ENCODE results near the gene SLC12A7.
A peak's percentile ranks its signal among the peaks of the same experiment; 100 is the strongest.

Gene SLC12A7

DNA sequence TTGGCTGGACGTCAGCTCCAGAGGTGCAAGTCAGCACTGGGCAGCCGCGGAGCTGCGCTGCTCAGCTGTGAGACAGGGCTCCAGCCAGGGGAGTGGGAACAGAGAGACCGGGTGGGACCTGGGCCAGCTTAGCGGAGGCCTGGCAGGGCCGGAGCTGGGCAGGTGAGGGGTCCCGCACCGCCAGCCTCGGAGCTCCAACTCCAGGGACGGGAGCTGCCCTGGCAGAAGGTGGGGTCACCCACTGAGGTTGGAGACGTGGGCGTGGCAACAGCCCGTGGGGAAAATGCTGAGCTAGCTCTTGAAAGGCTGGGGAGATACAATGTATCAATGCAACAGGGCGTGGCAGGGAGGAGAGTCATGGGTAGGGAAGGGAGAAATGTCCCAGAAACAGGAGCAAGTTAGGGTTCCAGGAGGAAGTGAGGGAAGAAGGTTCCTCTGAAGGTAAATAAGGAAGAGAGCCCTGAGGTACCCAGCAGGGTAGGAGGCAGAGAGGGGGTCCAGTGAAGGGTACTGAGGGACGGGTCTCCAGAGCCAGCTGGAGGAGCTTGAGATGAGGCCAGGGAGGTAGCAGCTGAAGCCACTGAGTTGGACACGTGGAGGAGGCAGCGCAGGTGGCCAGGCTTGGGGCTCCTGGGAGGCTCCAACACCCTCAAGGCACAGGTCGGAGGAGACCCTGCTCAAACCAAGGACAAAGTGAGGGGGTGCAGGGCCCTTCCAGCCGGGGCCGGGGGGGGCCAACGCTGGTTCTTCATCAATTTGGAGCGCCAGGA, 104.0 kb downstream of the SLC12A7 start (continued):
- TF ChIP-seq, protein P1, sequence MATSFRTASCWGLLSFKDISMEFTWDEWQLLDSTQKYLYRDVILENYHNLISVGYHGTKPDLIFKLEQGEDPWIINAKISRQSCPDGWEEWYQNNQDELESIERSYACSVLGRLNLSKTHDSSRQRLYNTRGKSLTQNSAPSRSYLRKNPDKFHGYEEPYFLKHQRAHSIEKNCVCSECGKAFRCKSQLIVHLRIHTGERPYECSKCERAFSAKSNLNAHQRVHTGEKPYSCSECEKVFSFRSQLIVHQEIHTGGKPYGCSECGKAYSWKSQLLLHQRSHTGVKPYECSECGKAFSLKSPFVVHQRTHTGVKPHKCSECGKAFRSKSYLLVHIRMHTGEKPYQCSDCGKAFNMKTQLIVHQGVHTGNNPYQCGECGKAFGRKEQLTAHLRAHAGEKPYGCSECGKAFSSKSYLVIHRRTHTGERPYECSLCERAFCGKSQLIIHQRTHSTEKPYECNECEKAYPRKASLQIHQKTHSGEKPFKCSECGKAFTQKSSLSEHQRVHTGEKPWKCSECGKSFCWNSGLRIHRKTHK (tag by site-specific recombination; IDR thresholded peaks at IDR 0.05), result no peak
- TF ChIP-seq ZNF416 (tag by site-specific recombination; IDR thresholded peaks at IDR 0.05), result no peak
- peak; percentile 70 for TF ChIP-seq KLF9 (tag by site-specific recombination; IDR thresholded peaks at IDR 0.05; ENCODE audit: low read depth)
- TF ChIP-seq, protein P2, sequence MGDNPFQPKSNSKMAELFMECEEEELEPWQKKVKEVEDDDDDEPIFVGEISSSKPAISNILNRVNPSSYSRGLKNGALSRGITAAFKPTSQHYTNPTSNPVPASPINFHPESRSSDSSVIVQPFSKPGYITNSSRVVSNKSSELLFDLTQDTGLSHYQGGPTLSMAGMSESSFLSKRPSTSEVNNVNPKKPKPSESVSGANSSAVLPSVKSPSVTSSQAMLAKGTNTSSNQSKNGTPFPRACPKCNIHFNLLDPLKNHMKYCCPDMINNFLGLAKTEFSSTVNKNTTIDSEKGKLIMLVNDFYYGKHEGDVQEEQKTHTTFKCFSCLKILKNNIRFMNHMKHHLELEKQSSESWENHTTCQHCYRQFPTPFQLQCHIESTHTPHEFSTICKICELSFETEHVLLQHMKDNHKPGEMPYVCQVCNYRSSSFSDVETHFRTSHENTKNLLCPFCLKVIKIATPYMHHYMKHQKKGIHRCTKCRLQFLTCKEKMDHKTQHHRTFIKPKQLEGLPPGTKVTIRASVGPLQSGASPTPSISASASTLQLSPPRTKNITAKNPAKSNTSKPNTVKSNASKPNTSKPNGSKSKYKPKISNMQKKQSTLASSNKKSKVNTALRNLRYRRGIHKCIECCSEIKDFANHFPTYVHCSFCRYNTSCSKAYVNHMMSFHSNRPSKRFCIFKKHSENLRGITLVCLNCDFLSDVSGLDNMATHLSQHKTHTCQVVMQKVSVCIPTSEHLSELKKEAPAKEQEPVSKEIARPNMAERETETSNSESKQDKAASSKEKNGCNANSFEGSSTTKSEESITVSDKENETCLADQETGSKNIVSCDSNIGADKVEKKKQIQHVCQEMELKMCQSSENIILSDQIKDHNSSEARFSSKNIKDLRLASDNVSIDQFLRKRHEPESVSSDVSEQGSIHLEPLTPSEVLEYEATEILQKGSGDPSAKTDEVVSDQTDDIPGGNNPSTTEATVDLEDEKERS (tag by site-specific recombination; IDR thresholded peaks at IDR 0.05), result no peak
- peak; percentile 75; the same call in 1 of the 2 replicates for TF ChIP-seq KLF7 (tag by site-specific recombination; IDR thresholded peaks at IDR 0.05; ENCODE audit: borderline replicate concordance)
- TF ChIP-seq, protein P3, sequence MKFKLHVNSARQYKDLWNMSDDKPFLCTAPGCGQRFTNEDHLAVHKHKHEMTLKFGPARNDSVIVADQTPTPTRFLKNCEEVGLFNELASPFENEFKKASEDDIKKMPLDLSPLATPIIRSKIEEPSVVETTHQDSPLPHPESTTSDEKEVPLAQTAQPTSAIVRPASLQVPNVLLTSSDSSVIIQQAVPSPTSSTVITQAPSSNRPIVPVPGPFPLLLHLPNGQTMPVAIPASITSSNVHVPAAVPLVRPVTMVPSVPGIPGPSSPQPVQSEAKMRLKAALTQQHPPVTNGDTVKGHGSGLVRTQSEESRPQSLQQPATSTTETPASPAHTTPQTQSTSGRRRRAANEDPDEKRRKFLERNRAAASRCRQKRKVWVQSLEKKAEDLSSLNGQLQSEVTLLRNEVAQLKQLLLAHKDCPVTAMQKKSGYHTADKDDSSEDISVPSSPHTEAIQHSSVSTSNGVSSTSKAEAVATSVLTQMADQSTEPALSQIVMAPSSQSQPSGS (tag by site-specific recombination; IDR thresholded peaks at IDR 0.05; ENCODE audit: low read depth), result no peak
- TF ChIP-seq, protein P4, sequence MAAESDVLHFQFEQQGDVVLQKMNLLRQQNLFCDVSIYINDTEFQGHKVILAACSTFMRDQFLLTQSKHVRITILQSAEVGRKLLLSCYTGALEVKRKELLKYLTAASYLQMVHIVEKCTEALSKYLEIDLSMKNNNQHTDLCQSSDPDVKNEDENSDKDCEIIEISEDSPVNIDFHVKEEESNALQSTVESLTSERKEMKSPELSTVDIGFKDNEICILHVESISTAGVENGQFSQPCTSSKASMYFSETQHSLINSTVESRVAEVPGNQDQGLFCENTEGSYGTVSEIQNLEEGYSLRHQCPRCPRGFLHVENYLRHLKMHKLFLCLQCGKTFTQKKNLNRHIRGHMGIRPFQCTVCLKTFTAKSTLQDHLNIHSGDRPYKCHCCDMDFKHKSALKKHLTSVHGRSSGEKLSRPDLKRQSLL (tag by site-specific recombination; IDR thresholded peaks at IDR 0.05), result no peak
- 0 out of 2 replicates have a peak, but pooled peaks have one; percentile 19 for TF ChIP-seq ZNF366 (tag by site-specific recombination; conservative IDR thresholded peaks at IDR 0.05)
- no peak for TF ChIP-seq HOXD13 (CRISPR knock-in tag; IDR thresholded peaks at IDR 0.05; ENCODE audit: borderline replicate concordance)

DNA sequence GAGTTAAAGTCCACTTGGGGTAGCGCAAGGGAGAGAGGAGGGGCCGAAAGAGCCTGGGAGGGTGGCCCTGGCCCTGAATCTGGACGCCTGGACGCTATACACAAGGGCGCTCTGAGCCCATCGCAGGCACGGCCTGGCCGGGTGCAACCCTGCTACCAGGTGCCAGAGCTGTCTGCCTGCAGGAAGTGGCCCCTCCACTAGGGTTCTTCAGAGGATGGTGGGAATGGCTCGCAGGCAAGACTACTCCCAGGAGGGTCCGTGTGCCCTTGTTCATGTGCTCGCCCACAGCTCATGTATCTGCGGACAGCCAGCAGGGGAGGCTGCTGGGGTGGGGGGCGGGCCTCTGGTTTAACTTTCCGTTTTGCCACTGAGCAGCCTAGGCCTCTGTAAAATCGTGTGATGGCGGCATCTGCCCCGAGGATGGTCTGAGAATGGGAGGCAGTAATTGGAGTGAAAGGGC, 104.6 kb downstream of the SLC12A7 start:
- TF ChIP-seq, protein P5, sequence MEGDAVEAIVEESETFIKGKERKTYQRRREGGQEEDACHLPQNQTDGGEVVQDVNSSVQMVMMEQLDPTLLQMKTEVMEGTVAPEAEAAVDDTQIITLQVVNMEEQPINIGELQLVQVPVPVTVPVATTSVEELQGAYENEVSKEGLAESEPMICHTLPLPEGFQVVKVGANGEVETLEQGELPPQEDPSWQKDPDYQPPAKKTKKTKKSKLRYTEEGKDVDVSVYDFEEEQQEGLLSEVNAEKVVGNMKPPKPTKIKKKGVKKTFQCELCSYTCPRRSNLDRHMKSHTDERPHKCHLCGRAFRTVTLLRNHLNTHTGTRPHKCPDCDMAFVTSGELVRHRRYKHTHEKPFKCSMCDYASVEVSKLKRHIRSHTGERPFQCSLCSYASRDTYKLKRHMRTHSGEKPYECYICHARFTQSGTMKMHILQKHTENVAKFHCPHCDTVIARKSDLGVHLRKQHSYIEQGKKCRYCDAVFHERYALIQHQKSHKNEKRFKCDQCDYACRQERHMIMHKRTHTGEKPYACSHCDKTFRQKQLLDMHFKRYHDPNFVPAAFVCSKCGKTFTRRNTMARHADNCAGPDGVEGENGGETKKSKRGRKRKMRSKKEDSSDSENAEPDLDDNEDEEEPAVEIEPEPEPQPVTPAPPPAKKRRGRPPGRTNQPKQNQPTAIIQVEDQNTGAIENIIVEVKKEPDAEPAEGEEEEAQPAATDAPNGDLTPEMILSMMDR (tag by site-specific recombination; IDR thresholded peaks at IDR 0.05), result 0 out of 2 replicates have a peak, but pooled peaks have one; percentile 10
- no peak for TF ChIP-seq MZF1 (tag by site-specific recombination; IDR thresholded peaks at IDR 0.05; ENCODE audit: borderline replicate concordance)
- Histone ChIP-seq H3K4me1 (ENCODE audit: control insufficient read depth, insufficient read depth, low read length) (peaks cover 30% of the 10 kb centered on the region), H3K9me3 (ENCODE audit: control insufficient read depth, insufficient read depth, low read depth, low read length) (no peaks in the 10 kb centered on the region), H3K27ac (ENCODE audit: extremely low read depth, low read depth, low read length) (no peak overlapping the region), H3K4me3 (ENCODE audit: low read depth, low read length) (no peak overlapping the region), H3K36me3 (ENCODE audit: control insufficient read depth in 2 of 2, insufficient read depth in 1 of 2, low read length in 2 of 2) (peaks cover 0 to 11% of the 10 kb centered on the region in 2 experiments; a peak in 1 of 3 replicates)
- POLR2A ChIA-PET, result interaction anchor here (0.6 to 2.6 kb wide), 3 partner anchors 9 to 84 kb away, joined by 3 to 7 read pairs (median 3); no protein-coding TSS in a partner anchor
- CTCF ChIA-PET, result interaction anchor here (0.5 to 5.0 kb wide), 13 partner anchors 12 to 1315 kb away, joined by 3 to 51 read pairs (median 4); no protein-coding TSS in a partner anchor
